ENCODE data around the gene FOXP1. TPM values are rescaled to one million over a fixed set of nuclear protein-coding genes. Genes with fewer than 3 reads are reported as not detected.

FOXP1 gene
- total RNA-seq, 2 donors from 2014 or later: 101 to 171 TPM

Other genes with a start within 250 kb of the FOXP1 start
- 10 to 100 TPM; 25.3 to 27.4 TPM for gene EIF4E3, start 141.7 kb upstream of the FOXP1 start, total RNA-seq
- 1 to 10 TPM in 1 of 2 donors, under 1 TPM in 1; 0.32 to 2.5 TPM for gene GPR27, start 170.1 kb upstream of the FOXP1 start, total RNA-seq
- 1 to 10 TPM in 1 of 2 donors, under 1 TPM in 1; 0.61 to 4.6 TPM for gene PROK2, start 201.4 kb upstream of the FOXP1 start, total RNA-seq

Measured in activated T-helper 17 cell treated with anti-CD3 and anti-CD28 coated beads, Interleukin-2, amount 50 U/mL, for 72 hours (primary cell).